ENCODE results near the gene GRIN2A.

GRIN2A gene

GRCh38 chr16:9780831-9781230 lies 401.4 kb downstream of the GRIN2A start:
- DNase-seq (ENCODE audit: low read depth in 4 of 4, low spot score in 1 of 4): no peak

GRCh38 chr16:9778849-9779248 lies 403.4 kb downstream of the GRIN2A start:
- DNase-seq (ENCODE audit: low read depth in 4 of 4, low spot score in 1 of 4): no peak

- no peak for DNase-seq (ENCODE audit: low read depth in 4 of 4, low spot score in 1 of 4)
Measured at GRCh38 chr16:9775998-9776397, 406.2 kb downstream of the GRIN2A start.

- no peak for DNase-seq (ENCODE audit: low read depth in 4 of 4, low spot score in 1 of 4)
Measured at GRCh38 chr16:9773289-9773688, 408.9 kb downstream of the GRIN2A start.

- no peak for DNase-seq (ENCODE audit: low read depth in 4 of 4, low spot score in 1 of 4)
Measured at GRCh38 chr16:9772526-9773225, 409.6 kb downstream of the GRIN2A start.

GRCh38 chr16:9766891-9767290 lies 415.3 kb downstream of the GRIN2A start:
- DNase-seq (ENCODE audit: low read depth in 4 of 4, low spot score in 1 of 4): no peak

- DNase-seq (ENCODE audit: low read depth in 4 of 4, low spot score in 1 of 4): no peak
Measured at GRCh38 chr16:9763505-9763904, 418.7 kb downstream of the GRIN2A start.

GRCh38 chr16:9761870-9762269 lies 420.4 kb downstream of the GRIN2A start:
- DNase-seq (ENCODE audit: low read depth in 4 of 4, low spot score in 1 of 4): no peak

GRCh38 chr16:9757687-9758086 lies 424.5 kb downstream of the GRIN2A start:
- no peak for DNase-seq (ENCODE audit: low read depth in 4 of 4, low spot score in 1 of 4)

- DNase-seq (ENCODE audit: low read depth in 4 of 4, low spot score in 1 of 4): no peak
Measured at GRCh38 chr16:9756434-9756833, 425.8 kb downstream of the GRIN2A start.

- no peak for DNase-seq (ENCODE audit: low read depth in 4 of 4, low spot score in 1 of 4)
Measured at GRCh38 chr16:9755081-9755480, 427.1 kb downstream of the GRIN2A start.

- no peak for DNase-seq (ENCODE audit: low read depth in 4 of 4, low spot score in 1 of 4)
Measured at GRCh38 chr16:9741776-9742175, 440.5 kb downstream of the GRIN2A start.

GRCh38 chr16:9739301-9739700 lies 442.9 kb downstream of the GRIN2A start:
- DNase-seq (ENCODE audit: low read depth in 4 of 4, low spot score in 1 of 4): no peak

GRCh38 chr16:9738690-9739089 lies 443.5 kb downstream of the GRIN2A start:
- no peak for DNase-seq (ENCODE audit: low read depth in 4 of 4, low spot score in 1 of 4)

GRCh38 chr16:9736547-9736946 lies 445.7 kb downstream of the GRIN2A start:
- DNase-seq (ENCODE audit: low read depth in 4 of 4, low spot score in 1 of 4): no peak

GRCh38 chr16:9723136-9723535 lies 459.1 kb downstream of the GRIN2A start:
- DNase-seq (ENCODE audit: low read depth in 4 of 4, low spot score in 1 of 4): no peak

- DNase-seq (ENCODE audit: low read depth in 4 of 4, low spot score in 1 of 4): no peak
Measured at GRCh38 chr16:9713907-9714306, 468.3 kb downstream of the GRIN2A start.

GRCh38 chr16:9713156-9713555 lies 469.1 kb downstream of the GRIN2A start:
- no peak for DNase-seq (ENCODE audit: low read depth in 4 of 4, low spot score in 1 of 4)

- no peak for DNase-seq (ENCODE audit: low read depth in 4 of 4, low spot score in 1 of 4)
Measured at GRCh38 chr16:9708972-9709620, 473.1 kb downstream of the GRIN2A start.

GRCh38 chr16:9706217-9706836 lies 475.9 kb downstream of the GRIN2A start:
- no peak for DNase-seq (ENCODE audit: low read depth in 4 of 4, low spot score in 1 of 4)

- no peak for DNase-seq (ENCODE audit: low read depth in 4 of 4, low spot score in 1 of 4)
Measured at GRCh38 chr16:9703731-9704130, 478.5 kb downstream of the GRIN2A start.
